GM19467 (cell line): ENCODE measurements around the gene SCAPER.
"Not testable (repeated sequence)": the region's sequence is repeated elsewhere in the genome, so short reads cannot be mapped to it uniquely, and the experiment has no call there.

ENCODE experiments used
- ATAC-seq: cut with Tn5 transposase; IDR thresholded peaks from one replicate; pipeline ENCODE4 v1.9.1; 2021; ENCODE audit warnings: mild to moderate bottlenecking, moderate library complexity; ENCODE audit not compliant: unreplicated experiment

Gene SCAPER

DNA sequence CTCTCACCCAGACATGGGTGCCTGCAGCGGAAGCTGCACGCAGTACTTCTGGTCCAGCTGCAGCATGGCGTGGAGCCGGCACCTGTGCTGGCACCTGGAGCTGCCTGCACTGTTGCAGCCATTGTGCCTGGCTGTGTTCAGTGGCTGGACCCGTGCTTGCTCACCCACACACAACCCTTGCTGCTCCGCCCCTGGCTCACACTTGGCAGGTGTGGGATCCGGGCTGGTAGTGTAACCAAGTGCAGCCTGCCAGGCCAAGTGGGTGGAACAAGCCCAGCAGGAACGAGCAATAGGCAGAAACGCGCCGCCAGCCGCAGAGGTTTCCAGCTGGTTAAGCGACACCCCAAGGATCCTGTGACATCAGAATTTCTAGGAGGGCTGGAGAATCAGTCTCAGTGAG is 11.2 kb upstream of the SCAPER start:
- ATAC-seq, result no peak

DNA sequence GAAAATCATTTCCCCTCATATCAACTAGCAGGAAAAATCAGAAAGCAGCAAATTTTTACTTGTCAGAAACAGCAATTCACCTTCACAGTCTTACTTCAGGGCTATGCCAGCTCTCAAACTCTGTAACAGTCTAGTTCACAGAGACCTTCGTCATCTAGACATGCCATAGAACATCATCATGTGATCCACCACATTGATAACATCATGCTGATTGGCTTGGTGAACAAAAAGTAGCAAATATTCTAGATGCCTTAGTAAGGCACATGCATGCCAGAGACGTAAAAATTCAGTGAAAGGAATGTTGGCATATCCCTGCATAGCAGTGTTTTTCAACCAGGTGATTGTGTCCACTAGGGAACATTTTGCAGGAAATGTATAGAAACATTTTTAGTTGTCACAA is 8.6 kb upstream of the SCAPER start:
- ATAC-seq, result no peak

DNA sequence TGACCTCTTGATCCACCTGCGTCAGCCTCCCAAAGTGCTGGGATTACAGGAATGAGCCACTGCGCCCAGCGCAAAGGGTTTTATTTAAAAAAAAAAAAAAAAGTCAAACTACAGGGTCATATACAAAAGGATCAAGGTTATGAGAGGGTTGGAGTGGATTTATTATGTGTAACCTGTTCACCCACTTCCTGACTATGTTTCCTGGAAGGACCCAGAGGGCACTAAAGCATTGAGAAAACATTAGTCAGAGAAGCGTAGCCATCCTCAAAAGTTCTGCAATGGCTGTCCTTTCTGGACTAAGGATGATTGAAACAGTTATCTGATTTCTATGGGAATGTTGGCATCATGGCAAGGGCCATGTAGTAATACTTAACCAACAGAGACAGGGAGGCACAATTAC is 7.3 kb upstream of the SCAPER start:
- no peak for ATAC-seq

DNA sequence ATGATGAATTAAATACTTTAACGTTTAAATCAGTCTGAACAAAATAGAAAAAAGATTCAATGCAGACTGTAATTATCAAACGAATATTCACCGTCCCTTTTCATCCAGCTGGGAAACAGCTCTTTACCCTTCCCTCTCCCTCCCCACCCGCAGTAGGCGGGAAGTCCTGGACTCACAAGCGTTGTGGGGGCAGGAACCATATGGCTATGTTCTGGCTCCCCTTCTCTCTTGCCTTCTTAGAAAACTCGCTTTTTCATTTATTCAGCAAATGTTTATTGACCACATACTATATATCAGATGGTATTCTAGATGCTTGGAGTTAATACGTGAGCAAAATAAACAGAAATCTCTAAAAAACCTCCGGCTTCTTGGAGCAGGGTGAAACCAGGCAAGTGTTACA is 715 bp upstream of the SCAPER start:
- no peak for ATAC-seq

DNA sequence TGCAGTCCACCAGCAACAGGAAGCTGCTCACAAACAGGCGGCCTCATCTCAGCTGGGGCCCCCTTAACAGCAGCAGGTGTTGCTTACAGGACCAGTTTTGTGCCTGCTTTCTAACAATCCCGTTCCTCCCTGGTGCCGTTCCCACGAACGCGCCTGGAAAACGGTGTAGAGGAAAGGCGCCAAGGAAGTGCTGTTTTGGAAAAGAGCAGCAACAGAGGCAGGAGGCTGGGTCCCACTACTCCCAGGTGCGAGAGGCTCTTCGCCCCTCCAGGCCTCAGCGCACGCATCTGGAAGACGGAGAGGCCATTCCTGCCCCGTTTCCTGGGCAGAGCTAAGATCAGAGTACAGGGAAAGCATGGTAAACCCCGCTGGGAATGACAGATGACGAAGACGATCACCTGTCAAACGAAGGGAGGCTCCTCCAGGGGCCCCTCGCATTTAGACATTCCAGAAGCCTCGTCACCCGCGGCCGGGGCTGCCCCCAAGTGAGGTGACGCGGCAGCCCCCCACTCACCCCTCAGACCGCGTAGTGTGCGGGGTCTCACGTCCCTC is 603 bp downstream of the SCAPER start:
- peak; percentile 14 for ATAC-seq

DNA sequence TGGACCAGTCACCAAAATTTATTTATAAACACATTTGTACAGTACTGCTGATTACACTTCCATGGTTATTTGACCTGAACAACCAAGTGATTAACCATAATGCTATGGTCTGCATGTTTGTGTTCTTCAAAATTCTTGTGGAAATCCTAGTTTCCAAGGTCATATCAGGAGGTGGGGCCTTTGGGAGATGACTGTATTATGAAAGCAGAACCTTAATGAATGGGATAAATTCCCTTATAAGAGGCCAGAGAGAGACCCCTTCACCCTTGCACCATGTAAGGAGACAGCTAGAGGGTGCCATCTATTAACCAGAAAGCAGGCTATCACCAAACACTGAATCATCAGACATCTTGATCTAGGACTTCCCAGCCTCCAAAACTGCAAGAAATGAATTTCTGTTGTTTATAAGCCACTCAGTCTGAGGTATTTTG is 1.9 kb downstream of the SCAPER start:
- ATAC-seq, result no peak

DNA sequence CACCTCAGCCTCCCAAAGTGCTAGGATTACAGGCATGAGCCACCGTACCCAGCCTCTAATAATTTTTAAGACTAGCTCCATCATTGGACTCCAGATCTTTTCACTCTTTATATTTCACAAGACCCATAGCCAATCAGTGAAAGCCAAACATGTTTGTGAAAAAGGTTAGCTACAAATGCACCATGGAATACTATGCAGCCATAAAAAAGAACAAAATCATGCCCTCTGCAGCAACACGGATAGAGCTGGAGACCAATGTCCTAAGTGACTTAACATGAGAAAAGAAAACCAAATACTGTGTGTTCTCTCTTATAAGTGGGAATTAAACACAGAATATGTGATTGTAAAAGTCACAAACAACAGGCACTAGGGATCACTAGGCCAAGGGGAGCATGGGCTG is 3.2 kb downstream of the SCAPER start:
- ATAC-seq, result no peak

DNA sequence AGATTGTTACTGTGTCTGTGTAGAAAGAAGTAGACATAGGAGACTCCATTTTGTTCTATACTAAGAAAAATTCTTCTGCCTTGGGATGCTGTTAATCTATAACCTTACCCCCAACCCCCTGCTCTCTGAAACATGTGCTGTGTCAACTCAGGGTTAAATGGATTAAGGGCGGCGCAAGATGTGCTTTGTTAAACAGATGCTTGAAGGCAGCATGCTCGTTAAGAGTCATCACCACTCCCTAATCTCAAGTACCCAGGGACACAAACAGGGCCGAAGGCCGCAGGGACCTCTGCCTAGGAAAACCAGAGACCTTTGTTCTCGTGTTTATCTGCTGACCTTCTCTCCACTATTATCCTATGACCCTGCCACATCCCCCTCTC is 5.2 kb downstream of the SCAPER start:
- not testable (repeated sequence) for ATAC-seq

DNA sequence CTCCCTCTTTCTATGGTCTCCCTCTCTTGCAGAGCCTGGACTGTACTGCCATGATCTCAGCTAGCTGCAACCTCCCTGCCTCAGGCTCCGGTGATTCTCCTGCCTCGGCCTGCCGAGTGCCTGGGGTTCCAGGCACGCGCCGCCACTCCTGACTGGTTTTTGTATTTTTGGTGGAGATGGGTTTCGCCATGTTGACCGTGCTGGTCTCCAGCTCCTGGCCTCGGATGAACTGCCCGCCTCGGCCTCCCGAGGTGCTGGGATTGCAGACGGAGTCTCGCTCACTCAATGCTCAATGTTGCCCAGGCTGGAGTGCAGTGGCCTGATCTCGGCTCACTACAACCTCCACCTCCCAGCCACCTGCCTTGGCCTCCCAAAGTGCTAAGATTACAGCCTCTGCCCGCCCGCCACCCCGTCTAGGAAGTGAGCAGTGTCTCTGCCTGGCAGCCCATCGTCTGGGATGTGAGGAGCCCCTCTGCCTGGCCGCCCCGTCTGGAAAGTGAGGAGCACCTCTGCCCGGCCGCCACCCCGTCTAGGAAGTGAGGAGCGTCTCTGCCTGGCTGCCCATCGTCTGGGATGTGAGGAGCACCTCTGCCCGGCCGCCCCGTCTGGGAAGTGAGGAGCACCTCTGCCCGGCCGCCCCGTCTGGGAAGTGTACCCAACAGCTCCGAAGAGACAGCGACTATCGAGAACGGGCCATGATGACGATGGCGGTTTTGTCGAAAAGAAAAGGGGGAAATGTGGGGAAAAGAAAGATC is 5.8 kb downstream of the SCAPER start:
- ATAC-seq, result not testable (repeated sequence)

DNA sequence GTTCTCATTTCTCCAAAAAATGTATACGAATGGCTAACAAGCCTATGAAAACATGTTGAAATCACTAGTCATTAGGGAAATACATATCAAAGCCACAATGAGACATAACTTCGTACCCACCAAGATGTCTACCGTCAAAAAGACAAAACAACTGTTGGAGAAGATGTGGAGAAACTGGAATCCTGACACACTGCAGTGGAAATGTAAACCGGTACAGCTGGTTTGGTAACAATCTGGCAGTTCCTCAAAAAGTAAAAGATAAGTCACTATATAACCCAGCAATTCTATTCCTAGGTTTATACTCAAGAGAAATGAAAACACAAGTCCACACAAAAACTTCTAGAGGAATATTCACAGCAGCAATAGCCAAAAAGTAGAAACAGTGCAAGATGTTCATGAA is 7.0 kb downstream of the SCAPER start:
- ATAC-seq, result no peak

DNA sequence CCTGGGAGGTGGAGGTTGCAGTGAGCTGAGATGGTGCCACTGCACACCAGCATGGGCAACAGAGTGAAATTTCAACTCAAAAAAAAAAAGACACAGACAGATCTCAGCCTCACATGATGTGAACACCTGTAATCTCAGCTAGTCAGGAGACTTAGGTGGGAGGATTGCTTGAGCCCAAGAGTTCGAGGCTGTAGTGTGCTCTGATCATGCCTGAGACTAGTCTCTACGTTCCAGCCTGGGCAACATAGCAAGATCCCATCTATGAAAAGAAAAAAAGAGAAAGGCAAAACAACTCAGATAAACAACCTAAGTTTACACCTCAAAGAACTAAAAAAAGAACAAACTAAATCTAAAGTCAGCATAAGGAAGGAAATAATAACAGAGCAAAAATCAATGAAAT is 11.0 kb downstream of the SCAPER start:
- ATAC-seq, result no peak

DNA sequence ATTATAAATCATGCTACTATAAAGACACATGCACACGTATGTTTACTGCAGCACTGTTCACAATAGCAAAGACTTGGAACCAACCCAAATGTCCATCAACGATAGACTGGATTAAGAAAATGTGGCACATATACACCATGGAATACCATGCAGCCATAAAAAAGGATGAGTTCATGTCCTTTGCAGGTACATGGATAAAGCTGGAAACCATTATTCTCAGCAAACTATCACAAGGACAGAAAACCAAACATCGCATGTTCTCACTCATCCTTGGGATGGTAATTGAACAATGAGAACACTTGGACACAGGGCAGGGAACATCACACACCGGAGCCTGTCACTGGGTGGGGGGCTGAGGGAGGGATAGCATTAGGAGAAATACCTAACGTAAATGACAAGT is 12.3 kb downstream of the SCAPER start:
- ATAC-seq, result not testable (repeated sequence)

DNA sequence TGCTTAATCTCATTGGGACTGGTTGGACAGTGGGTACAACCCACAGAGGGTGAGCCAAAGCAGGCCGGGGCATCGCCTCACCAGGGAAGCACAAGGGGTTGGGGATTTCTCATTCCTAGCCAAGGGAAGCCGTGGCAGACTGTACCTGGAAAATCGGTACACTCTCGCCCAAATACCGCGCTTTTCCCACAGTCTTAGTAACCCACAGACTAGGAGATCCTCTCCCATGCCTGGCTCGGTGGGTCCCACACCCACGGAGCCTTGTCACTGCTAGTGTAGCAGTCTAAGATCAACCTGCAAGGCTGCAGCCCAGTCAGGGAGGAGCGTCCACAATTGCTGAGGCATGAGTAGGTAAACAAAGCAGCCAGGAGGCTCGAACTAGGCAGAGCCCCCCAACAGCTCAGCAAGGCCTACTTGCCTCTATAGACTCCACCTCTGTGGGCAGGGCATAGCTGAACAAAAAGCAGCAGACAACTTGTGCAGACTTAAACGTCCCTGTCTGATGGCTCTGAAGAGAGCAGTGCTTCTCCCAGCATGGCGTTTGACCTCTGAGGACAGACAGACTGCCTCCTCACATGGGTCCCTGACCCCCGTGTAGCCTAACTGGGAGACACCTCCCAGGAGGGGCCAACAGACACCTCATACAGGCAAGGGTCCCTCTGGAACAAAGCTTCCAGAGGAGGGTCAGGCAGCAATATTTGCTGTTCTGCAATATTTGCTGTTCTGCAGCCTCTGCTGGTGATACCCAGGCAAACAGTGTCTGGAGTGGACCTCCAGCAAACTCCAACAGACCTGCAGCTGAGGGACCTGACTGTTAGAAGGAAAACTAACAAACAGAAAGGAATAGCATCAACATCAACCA is 17.6 kb downstream of the SCAPER start:
- ATAC-seq, result not testable (repeated sequence)

DNA sequence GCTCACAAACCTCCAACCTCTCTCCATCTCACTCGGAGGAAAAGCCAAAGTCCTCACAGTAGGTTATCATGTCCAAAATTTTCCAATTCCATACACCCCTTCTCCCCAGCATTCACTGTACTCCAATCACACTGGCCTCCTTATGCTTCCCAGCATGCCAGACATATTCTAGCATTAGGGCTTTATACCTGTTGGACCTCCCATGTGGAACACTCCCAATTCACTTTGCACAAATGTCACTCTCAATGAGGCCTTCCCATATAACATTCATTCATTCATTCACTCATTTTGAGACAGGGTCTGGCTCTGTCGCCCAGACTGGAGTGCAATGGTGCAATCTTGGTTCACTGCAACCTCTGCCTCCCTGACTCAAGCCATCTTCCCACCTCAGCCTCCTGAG is 19.9 kb downstream of the SCAPER start:
- ATAC-seq, result no peak

DNA sequence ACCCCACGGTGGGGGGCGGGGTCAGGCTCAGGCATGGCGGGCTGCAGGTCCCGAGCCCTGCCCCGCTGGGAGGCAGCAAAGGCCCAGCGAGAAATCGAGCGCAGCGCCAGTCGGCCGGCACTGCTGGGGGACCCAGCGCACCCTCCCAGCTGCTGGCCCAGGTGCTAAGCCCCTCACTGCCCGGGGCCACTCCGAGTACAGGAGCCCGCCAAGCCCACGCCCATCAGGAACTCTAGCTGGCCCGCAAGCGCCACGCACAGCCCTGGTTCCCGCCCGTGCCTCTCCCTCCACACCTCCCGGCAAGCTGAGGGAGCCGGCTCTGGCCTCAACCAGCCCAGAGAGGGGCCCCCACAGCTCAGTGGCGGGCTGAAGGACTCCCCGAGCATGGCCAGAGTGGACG is 29.2 kb downstream of the SCAPER start:
- ATAC-seq, result no peak

DNA sequence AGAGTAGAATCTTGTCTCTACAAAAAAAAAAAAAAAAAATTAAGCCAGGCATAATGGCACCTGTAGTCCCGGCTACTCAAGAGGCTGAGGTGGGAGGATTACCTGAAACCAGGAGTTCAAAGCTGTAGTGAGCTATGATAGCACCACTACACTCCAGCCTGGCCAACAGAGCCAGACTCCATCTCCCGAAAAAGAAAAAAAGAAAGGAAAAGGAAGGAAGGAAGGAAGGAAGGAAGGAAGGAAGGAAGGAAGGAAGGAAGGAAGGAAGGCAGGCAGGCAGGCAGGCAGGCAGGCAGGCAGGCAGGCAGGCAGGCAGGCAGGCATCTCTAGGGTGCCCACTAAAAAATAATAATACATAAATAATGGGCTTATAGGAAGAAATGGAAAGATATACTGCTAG is 32.1 kb downstream of the SCAPER start:
- ATAC-seq, result not testable (repeated sequence)

DNA sequence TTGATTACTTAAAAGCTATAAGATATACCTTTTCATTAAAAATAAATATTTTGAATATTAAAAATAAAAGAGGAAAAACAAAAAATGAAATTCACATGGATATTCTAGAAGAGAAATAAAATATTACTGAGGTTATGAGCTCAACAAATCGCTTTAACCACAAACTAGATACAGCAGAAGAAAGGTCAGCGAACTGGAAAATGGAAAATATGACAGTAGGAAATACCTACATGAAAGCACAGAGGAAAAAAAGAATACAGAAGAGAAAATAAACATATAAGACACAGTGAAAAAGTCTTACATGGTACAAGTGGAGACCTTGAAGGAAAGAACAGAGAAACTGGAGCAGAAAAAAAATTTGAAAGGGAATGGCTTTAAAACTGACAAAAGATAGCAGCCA is 33.2 kb downstream of the SCAPER start:
- no peak for ATAC-seq

DNA sequence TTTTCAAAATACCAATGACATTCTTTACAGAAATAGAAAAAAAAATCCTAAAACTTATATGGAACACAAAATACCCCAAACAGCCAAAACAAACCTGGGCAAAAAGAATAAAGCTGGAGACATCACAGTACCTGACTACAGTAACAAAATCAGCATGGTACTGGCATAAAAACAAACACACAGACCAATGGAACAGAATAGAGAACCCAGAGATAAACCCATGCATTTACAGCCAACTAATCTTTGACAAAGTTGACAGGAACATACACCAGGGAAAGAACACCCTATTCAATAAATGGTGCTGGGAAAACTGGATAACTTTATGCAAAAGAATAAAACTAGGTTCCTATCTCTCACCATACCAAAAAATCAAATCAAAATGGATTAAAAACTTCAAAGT is 36.4 kb downstream of the SCAPER start:
- ATAC-seq, result no peak

DNA sequence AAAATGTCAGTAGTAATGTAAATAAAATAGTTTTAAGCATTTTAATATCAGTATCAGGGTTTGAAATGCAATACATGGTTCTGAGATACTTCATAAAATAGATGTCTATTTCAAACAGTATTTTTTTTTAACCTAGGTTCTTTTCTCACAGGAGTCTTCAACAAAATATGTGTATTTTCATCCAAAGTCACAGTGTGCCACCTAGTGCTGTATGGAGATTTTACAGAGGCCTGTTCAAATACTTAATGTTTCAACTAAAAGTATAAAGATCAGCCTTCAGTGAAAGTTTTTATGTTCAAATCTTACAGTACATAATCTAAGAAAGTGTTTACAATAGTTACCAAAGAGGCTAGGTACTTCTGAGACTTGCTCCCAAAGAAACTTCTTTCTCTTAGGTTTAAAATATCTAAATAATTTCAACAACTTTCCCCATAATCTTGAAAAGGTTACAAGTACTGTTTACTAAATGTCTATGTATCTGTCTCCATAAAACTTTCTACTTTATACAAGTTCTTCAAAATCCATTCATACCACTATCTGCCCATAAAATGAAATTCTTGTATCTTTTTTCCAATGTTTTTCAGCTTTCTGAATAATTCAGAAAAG is 38.3 kb downstream of the SCAPER start:
- no peak for ATAC-seq

DNA sequence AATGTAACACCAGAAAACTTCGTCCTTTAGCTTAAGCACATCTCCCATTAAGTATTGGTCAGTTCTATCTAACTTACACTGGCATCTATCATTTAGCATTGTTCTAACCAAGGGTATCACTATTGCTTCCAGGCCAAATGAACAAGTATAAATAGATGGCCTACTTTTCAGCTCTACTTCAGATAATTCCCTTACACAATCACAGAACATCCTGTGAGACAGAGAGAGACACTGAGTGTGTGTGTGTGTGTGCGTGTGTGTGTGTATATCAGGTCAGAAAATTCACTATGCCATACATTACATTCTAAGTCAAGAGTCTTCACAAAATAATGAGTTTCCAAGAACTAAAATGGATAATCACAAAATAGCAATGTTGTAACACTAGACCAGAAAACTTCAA is 39.1 kb downstream of the SCAPER start:
- no peak for ATAC-seq

DNA sequence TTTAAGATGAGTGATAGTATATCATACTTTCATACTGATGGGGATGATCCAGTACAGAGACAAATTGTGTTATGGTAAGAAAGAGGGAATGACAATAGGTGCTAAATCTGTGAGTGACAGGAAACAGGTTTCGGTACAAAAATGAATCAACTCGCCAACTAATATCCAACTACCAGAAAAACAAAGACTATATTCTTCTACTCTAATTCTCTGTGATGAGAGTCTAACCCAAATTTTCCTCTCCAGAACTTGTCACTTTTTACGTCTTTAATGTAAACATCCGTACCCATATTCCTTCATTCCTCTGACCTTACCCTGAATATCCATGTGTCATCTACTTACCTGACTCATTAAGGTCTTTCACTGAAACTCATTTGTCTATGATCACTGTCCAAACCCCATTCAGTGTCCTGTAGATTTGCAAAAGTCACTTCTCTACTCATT is 39.6 kb downstream of the SCAPER start:
- no peak for ATAC-seq

DNA sequence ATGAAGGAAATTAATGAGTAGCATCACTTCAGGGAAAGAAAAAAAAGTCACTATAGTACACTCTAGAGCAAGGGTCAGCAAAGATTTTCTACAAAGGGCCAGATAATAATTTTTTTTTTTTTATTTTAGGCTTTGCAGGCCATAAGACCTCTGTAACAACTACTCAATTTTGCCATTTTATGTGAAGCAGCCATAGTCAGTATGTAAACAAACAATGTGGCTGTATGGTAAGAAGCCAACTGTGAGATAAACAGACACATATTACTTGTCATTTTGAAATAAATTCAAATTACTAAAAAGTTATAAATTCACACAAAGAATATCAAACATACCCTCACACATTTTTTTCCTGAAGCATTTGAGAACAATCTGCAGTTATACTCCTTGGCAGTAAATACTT is 40.6 kb downstream of the SCAPER start:
- ATAC-seq, result no peak
